Panc1 (cell line): ENCODE results near the gene POLG. TPM values are rescaled to one million over a fixed set of nuclear protein-coding genes. Genes with fewer than 3 reads are reported as not detected.

Experiments
- ATAC-seq: fragments of 200-7000 bp; cut with Tn5 transposase; 2 replicates; pipeline ENCODE4 v1.9.1; 2020; ENCODE audit warnings: mild to moderate bottlenecking, moderate library complexity
- BruUV-seq: library from RNA; stranded (reverse); fragments of 400-500 nt; replicated peaks from 2 replicates; lab custom pipeline; 2021; lab: Mats Ljungman, UMichigan
- CTCF ChIA-PET: fragments of 300-600 bp; sonication (Branson Sonifier 250); formaldehyde crosslinking; loops from one replicate; lab custom pipeline; 2022; ENCODE audit warnings: antibody characterized with exemption; lab: Charles Lee
- POLR2A ChIA-PET: fragments of 300-600 bp; sonication (Branson Sonifier 250); formaldehyde crosslinking; loops from one replicate; lab custom pipeline; 2022; ENCODE audit warnings: antibody characterized with exemption; lab: Charles Lee
- DNase-seq: peaks from one replicate; pipeline ENCODE4 v3.0.0-alpha.2; 2010; ENCODE audit warnings: low read depth, low spot score
- H3K27ac ChIP-seq: 2 replicates; pipeline ENCODE4 v1.5.1; 2011; ENCODE audit warnings: mild to moderate bottlenecking, low read length, inconsistent platforms
- H3K27me3 ChIP-seq: fragments of 200-500 bp; sonication (Bioruptor generic); 2 replicates; pipeline ENCODE4 v1.6.0; 2014; ENCODE audit warnings: low read length, inconsistent platforms; ENCODE audit not compliant: control insufficient read depth, insufficient read depth
- H3K36me3 ChIP-seq: fragments of 200-500 bp; sonication (Bioruptor generic); 2 replicates; pipeline ENCODE4 v1.5.1; 2014; ENCODE audit warnings: inconsistent platforms, mild to moderate bottlenecking, low read length, moderate library complexity; ENCODE audit not compliant: control insufficient read depth, insufficient read depth
- H3K4me1 ChIP-seq: 2 replicates; pipeline ENCODE4 v1.5.1; 2011; ENCODE audit warnings: inconsistent platforms, mild to moderate bottlenecking, low read length, moderate library complexity; ENCODE audit not compliant: control insufficient read depth, insufficient read depth
- H3K4me3 ChIP-seq, 2 experiments: 2 replicates each; pipeline ENCODE4 v1.5.1; 2011 to 2012; ENCODE audit warnings: low read depth in 2 of 2, low read length in 2 of 2, mild to moderate bottlenecking in 2 of 2, inconsistent platforms in 1 of 2, moderate library complexity in 1 of 2
- H3K9me3 ChIP-seq: fragments of 200-500 bp; sonication (Bioruptor generic); 2 replicates; pipeline ENCODE4 v1.5.1; 2014; ENCODE audit warnings: low read depth, mild to moderate bottlenecking, inconsistent platforms, low read length, moderate library complexity; ENCODE audit not compliant: control insufficient read depth, insufficient read depth
- POLR2AphosphoS5 ChIP-seq: IDR thresholded peaks from 2 replicates; pipeline ENCODE4 v1.6.1; 2012; ENCODE audit warnings: mild to moderate bottlenecking, low read depth, low read length, moderate library complexity
- SIN3A ChIP-seq: IDR thresholded peaks from 2 replicates; pipeline ENCODE4 v1.6.1; 2012; ENCODE audit warnings: low read depth, mild to moderate bottlenecking, low read length, moderate library complexity, borderline replicate concordance; ENCODE audit not compliant: insufficient read depth
- TCF7L2 ChIP-seq: IDR thresholded peaks from 2 replicates; pipeline ENCODE4 v1.6.1; 2011; ENCODE audit warnings: mild to moderate bottlenecking, low read depth, low read length, inconsistent platforms
- in situ Hi-C: cut with HindIII; loops from 2 replicates; pipeline ENCODE4 v1.10.0; 2016; ENCODE audit warnings: low sequenced_read_pairs, low pct_unique_long_range_greater_than_20kb
- intact Hi-C: fragments of 100-400 bp; cut with micrococcal nuclease; formaldehyde crosslinking; loops from one replicate; pipeline ENCODE4 v1.10.0; 2022; ENCODE audit not compliant: unreplicated experiment
- total RNA-seq: library from RNA; stranded (reverse); gene quantifications from one replicate; pipeline ENCODE4 v1.2.1, GENCODE V29; 2021; ENCODE audit not compliant: unreplicated experiment
- TF ChIP-seq, protein P1 (sequence below): fragments of 450-650 bp; IDR thresholded peaks from 2 replicates; pipeline ENCODE4 v1.5.1; 2017; ENCODE audit warnings: mild to moderate bottlenecking
- TF ChIP-seq, protein P2 (sequence below), 2 experiments: IDR thresholded peaks; 2 replicates each; pipeline ENCODE4 v1.6.1; 2011 to 2012; ENCODE audit warnings: low read depth in 2 of 2, control low read depth in 1 of 2, low read length in 1 of 2, mild to moderate bottlenecking in 1 of 2, moderate library complexity in 1 of 2; ENCODE audit not compliant: insufficient read depth in 1 of 2

POLG gene
- total RNA-seq, 1 experiment from 2014 or later: 95.2 TPM

DNA sequence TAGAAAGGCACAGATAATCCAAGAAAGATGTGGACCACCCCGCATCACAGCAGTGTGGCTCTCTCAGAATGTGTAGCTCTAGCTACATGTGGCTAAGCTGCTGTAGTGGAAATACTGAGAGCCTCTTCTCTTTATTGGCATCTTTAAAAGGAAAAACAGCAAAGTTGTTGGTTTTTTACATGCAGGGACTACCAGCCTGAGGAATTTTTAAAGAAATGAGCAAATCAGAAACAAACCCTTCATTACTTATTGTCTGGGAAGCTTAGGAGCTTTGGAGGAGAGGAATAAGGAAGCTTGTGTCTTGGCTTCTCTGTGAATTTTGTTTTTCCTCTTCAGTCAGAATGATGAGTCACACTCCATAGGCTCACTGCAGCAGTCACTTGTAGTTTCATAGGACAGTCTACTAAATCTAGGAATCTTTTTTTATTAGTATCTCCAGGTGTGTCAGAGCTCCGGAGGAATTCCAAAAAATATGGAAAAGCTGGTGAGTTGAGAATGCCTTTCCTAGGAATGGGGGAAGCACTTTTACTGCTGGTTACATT lies 27.5 kb downstream of the POLG start:
- intact Hi-C loops (no loop called here), in situ Hi-C loops (no loop called here)
- no peak overlapping the region for H3K4me3 ChIP-seq
- no peak overlapping the region for H3K27ac ChIP-seq
- H3K36me3 ChIP-seq: peaks cover 29% of the 10 kb centered on the region
- ChIA-PET POLR2A (no interaction called here), CTCF (interaction anchor here (1.0 kb wide), 1 partner anchor 52 kb away, joined by 3 read pairs; no protein-coding TSS in a partner anchor)
- BruUV-seq: no TSS peak
- H3K9me3 ChIP-seq: no peaks in the 10 kb centered on the region
- DNase-seq (no peak), ATAC-seq (no peak)
- no peaks in the 10 kb centered on the region for H3K4me1 ChIP-seq
- no peak for TF ChIP-seq POLR2AphosphoS5
- TF ChIP-seq, protein P1, sequence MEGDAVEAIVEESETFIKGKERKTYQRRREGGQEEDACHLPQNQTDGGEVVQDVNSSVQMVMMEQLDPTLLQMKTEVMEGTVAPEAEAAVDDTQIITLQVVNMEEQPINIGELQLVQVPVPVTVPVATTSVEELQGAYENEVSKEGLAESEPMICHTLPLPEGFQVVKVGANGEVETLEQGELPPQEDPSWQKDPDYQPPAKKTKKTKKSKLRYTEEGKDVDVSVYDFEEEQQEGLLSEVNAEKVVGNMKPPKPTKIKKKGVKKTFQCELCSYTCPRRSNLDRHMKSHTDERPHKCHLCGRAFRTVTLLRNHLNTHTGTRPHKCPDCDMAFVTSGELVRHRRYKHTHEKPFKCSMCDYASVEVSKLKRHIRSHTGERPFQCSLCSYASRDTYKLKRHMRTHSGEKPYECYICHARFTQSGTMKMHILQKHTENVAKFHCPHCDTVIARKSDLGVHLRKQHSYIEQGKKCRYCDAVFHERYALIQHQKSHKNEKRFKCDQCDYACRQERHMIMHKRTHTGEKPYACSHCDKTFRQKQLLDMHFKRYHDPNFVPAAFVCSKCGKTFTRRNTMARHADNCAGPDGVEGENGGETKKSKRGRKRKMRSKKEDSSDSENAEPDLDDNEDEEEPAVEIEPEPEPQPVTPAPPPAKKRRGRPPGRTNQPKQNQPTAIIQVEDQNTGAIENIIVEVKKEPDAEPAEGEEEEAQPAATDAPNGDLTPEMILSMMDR: no peak
- TF ChIP-seq, protein P2, sequence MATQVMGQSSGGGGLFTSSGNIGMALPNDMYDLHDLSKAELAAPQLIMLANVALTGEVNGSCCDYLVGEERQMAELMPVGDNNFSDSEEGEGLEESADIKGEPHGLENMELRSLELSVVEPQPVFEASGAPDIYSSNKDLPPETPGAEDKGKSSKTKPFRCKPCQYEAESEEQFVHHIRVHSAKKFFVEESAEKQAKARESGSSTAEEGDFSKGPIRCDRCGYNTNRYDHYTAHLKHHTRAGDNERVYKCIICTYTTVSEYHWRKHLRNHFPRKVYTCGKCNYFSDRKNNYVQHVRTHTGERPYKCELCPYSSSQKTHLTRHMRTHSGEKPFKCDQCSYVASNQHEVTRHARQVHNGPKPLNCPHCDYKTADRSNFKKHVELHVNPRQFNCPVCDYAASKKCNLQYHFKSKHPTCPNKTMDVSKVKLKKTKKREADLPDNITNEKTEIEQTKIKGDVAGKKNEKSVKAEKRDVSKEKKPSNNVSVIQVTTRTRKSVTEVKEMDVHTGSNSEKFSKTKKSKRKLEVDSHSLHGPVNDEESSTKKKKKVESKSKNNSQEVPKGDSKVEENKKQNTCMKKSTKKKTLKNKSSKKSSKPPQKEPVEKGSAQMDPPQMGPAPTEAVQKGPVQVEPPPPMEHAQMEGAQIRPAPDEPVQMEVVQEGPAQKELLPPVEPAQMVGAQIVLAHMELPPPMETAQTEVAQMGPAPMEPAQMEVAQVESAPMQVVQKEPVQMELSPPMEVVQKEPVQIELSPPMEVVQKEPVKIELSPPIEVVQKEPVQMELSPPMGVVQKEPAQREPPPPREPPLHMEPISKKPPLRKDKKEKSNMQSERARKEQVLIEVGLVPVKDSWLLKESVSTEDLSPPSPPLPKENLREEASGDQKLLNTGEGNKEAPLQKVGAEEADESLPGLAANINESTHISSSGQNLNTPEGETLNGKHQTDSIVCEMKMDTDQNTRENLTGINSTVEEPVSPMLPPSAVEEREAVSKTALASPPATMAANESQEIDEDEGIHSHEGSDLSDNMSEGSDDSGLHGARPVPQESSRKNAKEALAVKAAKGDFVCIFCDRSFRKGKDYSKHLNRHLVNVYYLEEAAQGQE (IDR thresholded peaks at IDR 0.05; ENCODE audit: insufficient read depth in 1 of 2, low read depth in 2 of 2, low read length in 1 of 2): no peak
- no peak for TF ChIP-seq SIN3A
- no peak for TF ChIP-seq TCF7L2
- H3K27me3 ChIP-seq: no peaks in the 10 kb centered on the region

DNA sequence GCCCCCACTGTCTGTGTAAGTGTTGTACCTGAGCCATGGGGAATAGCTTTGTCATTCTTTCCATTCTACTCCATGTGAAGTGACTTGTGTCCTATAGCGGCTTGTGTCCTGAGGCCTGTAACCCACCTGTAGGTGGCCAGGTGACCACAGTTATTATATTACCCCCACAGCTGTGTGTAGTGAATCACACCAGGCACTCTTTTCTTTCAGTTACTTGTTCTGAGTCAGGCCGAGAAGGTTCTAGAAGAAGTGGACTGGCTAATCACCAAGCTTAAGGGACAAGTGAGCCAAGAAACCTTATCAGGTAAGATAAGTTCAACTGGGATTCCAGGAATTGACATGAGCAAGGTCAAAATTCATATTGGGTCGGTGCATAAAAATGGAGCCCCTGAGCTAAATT lies 29.2 kb downstream of the POLG start:
- Histone ChIP-seq H3K4me3 (no peak overlapping the region), H3K27me3 (no peaks in the 10 kb centered on the region), H3K4me1 (no peaks in the 10 kb centered on the region), H3K27ac (no peak overlapping the region), H3K36me3 (peaks cover 32% of the 10 kb centered on the region), H3K9me3 (no peaks in the 10 kb centered on the region)
- ChIA-PET CTCF (no interaction called here), POLR2A (interaction anchor here (0.6 kb wide), 1 partner anchor 61 kb away, joined by 4 read pairs; no protein-coding TSS in a partner anchor)
- in situ Hi-C loops (no loop called here), intact Hi-C loops (no loop called here)
- ATAC-seq (no peak), DNase-seq (no peak)
- BruUV-seq: no TSS peak
- no peak for TF ChIP-seq SIN3A
- TF ChIP-seq TCF7L2: no peak
- TF ChIP-seq, protein P2 (IDR thresholded peaks at IDR 0.05; ENCODE audit: insufficient read depth in 1 of 2, low read depth in 2 of 2, low read length in 1 of 2): no peak
- TF ChIP-seq, protein P1: no peak
- TF ChIP-seq POLR2AphosphoS5: no peak
